ENCODE results near the gene PRKAR1B.
A peak's percentile ranks its signal among the peaks of the same experiment; 100 is the strongest.

PRKAR1B gene

DNA sequence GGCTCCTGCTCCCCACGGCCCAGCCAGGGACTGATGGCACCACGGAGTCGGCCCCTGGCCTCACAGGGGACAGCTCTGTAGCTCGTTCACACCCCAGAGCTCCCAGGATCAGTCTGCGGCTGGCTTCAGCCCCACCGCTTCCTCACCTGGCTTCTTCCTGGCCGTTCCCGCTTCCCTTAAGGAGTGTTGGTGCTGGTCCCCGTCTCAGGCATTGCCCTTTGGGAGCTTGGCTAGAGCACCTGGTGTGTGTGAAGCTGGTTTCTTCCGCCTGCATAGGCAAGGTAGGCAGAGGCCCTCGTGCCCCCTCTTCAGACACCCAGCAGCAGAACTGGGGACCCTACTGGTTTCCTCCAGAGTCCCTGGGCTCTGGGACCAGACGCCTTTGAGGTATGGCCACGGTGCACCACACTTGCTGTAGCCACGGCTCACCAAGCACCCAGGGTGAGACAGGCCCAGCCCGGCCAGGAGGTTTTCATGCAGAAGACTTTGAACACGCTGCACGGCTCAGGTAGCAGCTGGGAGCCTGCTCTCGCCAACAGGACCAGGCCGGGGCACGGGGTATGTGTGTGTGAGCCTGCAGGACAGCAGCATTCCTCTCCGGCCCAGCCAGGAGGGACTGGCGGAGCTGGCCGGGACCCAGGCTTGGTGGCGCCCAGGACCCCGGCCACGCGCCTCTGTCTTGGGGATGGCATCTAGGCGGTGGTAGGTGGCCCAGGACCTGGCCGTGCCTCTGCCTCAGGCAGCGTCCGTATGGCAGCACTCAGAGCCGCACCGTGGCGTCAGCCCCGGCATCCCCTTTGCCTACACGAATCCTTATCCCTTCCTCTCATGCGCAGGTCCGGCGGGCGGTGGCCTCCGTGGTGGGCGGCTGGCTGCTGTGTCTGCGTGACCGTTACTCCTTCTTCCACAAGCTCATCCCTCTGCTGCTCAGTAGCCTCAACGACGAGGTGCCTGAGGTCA is 13.2 kb upstream of the PRKAR1B start:
- no peak for DNase-seq

DNA sequence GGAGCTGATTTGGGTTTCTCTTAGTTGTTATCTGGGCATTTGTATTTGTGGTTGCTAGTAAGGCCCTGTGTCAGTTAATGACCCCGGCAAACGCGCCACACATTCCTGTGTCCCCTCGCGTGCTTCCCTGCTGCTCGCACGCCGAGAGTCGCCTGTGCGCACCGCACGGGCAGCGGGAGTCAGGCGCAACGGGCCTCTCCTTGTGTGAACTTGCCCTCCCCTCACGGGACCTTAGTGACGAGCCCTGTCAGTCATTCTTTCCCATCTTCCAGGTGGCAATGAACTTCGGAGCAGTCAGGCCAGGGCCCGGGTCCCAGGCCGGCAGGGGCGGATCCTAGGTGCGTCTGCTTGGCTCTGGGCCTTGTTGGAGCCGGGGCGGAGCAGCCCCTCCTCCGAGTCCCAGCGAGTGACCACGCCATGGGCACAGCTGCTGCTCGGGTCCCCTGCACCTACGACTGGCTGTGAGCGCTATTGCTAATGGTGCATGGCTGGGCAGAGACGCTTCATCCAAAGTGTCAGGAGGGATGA is 12.4 kb upstream of the PRKAR1B start:
- DNase-seq, result no peak

DNA sequence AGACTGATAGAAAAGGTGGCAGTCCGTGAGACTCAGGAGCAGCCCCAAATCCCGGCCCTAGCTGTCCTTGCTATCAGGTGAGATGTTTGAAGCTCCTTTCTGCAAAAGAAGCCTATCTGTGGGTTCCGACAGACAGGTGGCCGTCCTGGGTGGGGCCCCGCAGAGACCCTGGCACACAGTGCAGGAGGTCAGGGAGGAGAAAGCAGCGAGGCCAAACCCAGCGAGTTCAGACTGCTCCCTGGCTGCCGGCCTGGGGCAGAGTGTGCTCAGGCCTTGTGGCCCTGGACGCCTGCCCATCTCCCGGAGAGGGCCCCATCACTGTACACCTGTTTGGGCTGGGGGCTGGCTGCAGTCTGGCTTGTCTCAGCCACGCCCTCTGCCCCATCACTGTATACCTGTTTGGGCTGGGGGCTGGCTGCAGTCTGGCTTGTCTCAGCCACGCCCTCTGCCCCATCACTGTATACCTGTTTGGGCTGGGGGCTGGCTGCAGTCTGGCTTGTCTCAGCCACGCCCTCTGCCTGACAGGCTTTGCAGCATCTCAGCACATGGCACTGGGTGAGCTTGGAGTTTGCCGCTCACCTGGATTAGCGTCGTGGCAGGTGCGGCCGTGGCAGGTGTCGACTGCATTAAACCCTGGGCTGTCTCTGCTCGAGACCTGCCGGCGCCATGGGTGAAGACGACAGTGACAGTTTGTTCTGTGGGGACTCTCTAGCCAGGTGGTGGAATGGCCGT is 11.8 kb upstream of the PRKAR1B start:
- no peak for DNase-seq

DNA sequence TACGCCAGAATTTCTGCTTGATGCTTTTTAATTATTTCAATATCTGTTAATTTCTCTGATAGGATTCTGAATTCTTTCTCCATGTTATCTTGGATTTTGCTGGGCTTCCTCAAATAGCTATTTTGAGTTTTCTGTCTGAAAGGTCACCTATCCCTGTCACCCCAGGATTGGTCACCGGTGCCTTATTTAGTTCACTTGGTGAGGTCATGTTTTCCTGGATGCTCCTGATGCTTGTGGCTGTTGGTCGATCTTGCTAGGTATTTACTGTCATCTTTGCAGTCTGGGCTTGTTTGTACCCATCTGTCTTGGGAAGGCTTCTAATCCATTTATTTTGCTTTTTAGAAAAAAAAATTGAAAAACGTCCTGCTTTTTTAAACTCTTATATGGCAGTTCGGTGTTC is 11.2 kb upstream of the PRKAR1B start:
- DNase-seq, result no peak

DNA sequence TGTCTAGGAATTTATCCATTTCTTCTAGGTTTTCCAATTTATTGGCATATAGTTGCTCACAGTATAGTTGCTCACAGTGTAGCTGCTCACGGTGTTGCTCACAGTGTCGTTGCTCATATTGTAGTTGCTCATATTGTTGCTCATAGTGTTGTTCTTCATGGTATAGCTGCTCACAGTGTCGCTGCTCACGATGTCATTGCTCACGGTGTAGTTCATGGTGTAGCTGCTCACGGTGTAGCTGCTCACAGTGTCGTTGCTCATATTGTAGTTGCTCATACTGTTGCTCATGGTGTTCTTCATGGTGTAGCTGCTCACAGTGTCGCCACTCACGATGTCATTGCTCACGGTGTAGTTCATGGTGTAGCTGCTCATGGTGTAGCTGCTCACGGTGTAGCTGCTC is 7.7 kb upstream of the PRKAR1B start:
- DNase-seq, result no peak

DNA sequence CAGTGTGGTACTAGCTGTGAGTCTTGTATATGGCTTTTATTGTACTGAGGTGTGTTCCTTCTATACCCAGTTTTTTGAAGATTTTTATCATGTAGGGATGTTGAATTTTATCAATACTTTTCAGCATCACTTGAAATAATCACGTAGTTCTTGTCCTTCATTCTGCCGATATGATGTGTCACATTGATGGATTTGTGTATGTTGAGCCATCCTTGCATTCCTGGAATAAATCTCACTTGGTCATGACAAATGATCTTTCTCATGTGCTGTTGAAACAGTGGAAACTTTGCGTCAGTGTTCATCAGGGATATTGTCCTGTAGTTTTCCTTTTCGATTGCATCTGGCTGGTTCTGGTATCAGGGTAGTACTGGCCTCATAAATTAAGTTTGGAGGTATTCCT is 7.1 kb upstream of the PRKAR1B start:
- no peak for DNase-seq

DNA sequence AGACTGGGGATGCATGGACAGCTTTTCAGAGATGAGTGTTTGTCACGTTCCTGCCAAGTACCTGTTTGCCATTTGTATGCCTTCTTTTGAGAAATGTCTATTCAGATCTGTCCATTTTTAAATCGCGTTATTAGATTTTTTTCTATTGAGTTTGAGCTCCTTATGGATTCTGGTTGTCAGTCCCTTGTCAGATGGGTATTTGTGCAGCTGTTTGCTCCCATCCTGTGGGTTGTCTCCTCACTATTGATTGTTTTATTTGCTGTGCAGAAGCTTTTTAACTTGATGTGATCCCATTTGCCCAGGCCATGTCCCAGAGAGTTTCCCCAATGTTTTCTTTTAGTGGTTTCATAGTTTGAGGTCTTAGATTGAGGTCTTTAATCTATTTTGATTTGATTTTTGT is 5.5 kb upstream of the PRKAR1B start:
- DNase-seq, result no peak

DNA sequence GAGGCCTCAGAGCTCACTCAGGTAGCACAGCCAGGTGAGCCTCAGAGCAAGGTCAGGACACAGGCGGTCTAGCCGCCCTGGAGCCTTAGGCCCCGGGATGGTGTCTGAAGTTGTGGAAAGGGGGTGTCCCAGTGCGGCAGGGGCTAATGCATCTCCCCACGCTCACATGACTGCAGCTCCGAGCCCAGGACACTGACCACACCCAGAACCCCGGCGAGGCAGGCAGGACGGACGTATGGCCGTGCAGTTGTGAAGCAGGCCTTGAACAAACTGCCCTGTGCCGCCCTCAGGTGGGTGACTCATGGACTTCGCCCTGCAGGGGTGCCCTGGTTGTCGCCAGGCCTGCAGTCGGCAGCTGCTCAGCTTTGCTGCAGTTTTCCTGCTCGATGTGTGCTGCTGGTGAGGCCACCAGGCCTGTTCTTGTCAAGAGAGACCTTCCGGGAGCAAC is 5.0 kb upstream of the PRKAR1B start:
- no peak for DNase-seq

DNA sequence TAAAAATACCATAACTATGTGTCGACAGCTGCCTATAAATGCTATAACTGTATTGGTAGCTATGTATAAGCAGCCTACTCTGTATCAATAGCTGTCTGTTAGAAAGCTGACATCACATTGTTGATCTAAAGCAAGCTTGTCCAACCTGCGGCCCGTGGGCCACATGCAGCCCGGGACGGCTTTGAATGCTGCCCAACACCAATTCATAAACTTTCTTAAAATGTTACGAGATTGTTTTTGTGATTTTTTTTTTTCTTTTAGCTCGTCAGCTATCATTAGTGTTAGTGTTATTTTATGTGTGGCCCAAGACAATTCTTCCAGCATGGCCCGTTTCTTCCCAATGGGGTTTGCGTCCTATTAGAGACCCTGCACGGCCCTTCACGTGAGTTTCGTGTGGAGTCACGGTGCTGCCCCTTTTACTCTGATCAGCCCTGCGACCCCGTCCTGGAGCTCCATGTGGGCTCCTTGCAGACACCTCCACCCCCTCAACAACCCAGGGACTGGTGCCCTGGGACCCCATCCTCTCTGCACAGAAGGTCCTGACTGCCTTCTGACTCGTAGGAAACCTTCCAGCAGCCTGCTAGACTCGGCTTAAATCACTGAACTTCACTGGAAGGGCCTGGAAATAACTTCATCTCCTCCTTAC is 4.5 kb upstream of the PRKAR1B start:
- DNase-seq, result no peak

DNA sequence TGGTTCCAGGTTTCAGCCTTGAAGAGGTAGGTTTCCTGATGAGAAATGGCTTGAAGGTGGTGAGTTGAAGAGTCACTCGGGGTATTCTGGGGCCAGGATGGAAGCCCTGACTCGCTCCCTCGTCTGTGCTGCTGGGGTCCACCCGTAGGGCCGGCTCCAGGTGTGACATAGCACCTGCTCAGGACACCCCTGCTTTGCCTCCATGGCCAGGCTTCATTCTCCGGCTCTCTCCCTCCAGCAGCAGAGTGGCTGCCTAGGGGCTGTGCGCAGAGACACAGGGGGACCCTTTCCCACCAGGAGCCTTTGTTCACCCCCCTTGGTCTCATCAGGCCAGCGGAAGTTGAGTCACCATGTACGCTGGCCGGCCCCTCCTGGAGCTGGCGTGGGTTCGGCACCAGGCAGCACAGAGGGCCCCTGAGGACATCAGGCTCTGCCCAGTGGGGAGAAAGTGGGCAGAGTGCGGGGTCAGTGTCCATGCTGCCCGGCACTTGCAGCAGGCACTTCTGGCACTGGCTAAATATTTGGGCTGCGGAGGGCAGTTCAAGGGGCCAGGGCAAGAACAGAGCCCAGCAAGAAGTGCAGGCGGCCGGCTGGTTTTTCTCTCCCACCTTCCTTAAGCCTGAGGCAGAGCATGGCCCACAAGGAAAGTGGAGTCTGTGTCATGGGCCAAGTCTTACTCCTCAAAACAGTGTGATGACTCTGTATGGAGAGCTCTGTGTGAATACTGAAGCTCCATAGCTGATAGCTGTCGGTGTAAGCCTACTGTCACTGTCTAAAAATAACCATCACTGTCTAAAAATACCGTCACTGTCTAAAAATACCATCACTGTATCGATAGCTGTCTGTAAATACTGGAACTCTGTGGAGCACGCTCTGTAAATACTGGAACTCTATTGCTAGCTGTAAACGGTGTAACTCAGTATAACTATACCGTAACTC is 3.7 kb upstream of the PRKAR1B start:
- no peak for DNase-seq

DNA sequence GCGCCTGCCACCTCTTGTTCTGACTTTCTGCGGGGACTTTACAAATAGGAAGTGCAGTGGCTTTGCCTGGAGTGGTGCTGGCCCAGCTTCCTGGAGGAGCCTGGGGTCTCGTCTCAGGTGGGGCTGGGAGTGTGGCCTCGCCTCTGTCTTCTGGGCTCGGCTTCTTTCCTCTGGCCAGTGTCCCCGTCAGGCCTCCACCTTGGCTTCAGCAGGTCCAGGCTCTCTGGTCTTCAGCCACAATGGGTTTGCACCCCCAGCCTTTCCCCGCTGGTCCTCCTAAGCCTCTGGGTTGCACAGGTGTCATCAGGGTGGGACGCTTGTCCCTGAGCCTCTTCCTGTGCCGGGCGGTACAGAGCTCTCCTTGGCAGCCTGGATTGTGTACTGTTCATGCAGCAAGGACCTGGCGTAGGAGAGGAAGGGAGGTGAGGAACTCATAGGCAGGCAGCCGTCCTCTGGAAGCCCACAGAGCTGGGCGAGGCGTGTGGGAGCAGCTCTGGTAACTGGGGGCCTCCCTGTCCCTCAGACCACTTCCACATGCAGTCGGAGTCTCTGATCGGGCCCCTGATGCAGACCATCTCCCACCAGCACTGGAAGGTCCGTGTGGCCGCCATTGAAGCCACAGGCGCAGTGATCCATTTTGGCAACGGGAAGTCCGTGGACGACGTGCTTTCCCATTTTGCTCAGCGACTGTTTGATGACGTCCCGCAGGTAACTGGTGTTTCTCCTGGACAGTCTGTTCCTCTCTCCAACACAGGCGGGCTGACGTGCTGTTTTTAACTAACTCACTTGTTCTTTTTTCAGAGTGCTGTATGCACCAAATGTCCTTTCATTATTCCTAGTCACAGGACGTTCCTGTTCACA is 2.3 kb upstream of the PRKAR1B start:
- DNase-seq, result no peak

DNA sequence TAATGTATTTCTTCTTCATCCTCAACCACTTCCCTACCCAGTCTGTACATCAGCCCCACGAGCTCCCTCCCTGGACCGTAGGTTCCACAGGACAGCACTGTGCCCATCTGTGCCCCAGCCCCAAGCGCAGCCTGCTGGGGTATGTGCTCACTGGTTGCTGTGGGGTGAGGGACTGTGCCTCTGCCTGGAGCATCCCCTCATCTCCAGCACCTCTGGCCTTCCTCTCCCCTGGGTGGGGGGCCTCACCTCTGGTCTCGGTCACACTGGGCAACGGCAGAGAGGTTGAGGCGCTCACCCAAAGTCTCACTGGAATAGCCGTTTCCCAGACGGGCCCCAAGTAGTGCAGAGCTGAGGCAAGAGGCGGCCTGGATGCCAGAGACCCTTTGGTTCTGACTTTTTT is 1.5 kb upstream of the PRKAR1B start:
- no peak for DNase-seq

DNA sequence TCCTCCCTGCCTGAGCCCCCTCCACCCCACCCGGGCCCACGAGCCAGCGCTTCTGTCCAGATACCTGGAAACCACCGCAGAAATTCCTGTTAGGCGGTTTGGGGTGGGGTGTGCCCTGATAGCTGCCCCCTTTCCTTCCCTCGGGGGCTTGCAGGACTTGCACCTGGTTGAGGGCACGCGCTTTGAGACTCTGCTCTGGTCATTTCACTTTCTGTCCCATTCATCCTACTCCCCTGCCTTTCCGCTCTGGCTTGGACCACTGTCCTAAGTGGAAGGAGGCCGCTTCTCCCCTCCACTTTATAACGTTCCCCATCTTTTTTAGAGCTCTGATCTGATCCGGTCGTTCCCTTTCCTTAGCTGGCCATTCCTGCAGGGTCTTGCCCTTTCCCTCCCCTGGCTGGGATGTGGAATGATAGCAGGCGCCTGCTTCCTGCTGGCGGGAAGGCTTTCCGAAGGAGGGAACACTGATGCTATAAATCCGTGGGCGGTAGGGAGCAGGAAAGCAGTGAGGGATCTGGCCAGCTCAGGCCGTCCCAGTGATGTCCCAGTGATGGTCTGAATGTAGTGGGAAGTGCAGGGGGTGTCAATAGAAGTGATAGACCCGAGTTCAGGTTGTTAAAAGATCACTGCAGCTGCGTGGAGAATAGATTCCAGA is 852 bp upstream of the PRKAR1B start:
- DNase-seq, result no peak

DNA sequence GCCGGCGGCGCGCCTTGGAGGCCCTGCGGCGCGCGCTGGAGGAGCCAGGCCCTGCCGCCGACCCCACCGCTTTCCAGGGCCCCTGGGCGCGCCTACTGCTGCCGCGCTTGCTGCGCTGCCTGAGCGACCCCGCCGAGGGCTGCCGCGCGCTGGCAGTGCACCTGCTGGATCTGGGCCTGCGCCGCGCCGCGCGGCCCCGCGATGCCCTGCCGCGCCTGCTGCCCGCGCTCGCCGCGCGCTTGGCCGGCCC is 302 bp downstream of the PRKAR1B start:
- no peak for DNase-seq

DNA sequence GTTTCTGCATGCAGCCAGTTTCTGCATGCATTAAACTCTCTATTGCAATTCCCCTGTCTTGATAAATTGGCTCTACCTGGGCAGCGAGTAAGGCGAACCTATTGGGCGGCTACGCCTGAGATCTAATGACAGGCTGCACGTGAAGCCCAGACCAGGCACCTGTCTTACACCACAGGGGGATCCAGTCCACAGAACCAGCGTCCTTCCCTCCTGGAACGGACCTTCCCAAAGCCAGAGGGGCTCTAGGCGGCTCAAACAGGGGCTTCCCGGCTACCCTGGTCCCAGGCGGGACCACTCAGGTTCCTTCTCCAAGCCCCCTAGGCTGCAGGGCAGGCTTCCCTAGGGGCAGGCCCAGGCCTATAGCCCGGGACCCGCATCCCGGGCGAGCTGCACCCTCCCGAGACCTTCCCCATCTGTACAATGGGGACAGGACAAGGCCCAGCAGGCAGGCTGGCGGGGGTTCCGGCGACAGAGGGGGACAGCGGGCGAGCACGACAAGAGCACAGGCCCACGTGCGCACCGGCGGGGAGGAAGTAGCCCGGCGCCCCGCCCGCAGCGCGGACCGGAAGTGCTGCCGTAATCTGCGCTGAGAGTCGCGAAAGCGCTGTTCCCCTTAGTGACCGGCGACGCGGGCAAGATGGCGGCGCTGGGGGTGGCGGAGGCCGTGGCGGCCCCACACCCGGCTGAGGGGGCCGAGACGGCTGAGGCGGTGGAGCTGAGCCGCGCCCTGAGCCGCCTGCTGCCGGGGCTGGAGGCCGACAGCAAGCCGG is 812 bp downstream of the PRKAR1B start, which contains the start of gene DNAAF5:
Gene DNAAF5, plus strand, starts transcription at position 616 of the 770 bp plus-strand sequence. Its CDS starts 22 bp downstream, at position 638.
- peak; percentile 85 for DNase-seq

DNA sequence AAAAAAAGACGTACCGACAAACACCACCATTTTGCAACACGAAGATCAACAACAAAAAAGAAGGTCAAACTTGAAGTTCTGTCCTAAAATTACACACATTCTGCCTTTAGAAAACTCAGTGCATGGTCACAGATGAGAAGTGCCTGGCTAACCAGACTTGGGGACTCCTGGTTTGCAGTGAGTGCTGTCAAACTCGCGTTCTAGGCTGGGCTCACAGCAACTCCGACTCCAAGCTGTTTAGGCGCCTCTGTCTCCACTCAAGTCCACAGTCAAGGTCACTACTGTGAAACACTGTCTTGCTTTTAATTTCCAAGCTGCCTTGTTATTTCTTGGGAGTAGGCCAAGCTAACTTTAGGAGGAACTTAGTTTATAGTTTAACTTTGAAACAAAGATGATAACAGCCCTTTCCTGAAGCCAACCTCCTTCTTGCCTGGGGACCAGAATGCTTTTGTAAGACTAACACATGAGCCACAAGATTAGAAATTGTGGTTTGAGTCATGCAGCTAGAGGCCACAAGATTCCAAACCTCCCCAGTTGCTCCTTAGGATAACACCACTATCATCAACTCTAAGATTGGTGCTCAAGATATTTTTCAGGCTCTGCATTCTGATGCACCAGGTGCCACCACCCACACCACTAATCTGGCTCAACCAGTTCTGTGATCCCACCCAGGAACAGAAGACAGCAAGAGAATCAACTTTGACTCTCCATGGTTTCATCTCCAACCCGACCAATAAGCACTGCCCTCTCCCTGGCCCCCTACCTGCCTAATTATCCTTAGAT is 1.7 kb downstream of the PRKAR1B start:
- no peak for DNase-seq

DNA sequence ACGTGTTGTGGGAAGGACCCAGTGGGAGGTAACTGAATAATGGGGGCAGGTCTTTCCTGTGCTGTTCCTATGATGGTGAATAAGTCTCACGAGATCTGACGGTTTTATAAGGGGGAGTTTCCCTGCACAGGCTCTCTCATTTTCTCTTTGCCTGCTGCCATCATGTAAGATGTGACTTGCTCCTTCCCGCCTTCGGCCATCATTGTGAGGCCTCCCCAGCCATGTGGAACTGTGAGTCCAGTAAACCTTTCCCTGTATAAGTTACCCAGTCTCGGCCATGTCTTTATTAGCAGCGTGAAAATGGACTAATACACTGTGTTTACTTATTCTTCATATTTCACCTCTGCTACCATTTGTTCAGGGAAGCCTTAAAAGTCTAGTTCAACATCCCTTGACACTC is 2.8 kb downstream of the PRKAR1B start:
- DNase-seq, result no peak

DNA sequence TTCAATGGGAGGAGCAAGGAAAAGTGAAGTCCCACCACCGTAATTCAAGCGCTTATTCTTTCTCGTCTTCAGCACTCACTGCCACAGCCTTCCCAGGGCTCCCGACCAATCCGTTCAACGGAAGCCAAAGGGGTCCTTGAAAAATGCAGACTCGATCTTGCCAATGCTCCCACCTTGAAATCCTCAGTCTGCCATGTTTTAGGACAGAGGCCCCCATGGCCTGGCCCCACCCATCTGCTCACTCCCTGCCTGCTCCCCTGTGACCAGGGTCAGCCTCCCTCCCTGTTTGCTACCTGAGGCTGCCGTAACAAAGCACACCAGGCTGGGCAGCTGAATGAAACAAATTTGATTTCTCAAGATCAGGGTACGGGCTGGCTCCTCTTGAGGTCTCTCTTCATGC is 3.5 kb downstream of the PRKAR1B start:
- no peak for DNase-seq

DNA sequence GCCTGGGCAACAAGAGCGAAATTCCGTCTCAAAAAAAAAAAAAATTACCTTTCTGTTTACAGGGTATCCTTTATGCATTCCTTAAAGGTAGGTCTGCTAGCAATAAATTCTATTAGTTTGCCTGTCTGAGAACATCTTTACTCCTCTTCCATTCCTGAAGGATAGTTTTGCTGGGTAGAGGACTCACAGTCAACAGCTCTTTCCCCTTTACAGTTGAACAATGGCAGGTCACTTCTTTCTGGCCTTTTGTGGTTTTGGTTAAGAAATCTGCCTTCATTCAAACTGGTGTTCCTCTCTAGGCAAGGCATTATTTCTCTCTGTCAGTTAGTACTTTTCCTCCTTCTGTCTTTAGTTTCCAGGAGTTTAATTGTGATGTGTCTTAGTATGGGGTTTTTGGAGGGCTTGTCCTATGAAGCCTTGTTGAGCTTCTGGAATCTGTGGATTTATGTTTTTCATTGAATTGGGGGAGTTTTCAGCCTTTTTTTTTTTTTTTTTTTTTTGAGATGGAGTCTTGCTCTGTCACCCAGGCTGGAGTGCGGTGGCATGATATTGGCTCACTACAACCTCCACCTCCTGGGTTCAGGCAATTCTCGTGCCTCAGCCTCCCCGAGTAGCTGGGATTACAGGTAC is 5.3 kb downstream of the PRKAR1B start:
- DNase-seq, result no peak

Data from CD4-positive, alpha-beta T cell treated with Interleukin-4 for 4 hours (primary cell).